Measurements from ENCODE around the gene DMRTC1B.
"Not testable (repeated sequence)": the region's sequence is repeated elsewhere in the genome, so short reads cannot be mapped to it uniquely, and the experiment has no call there.

Gene DMRTC1B

GRCh38 chrX:72776653-72777466 lies at the start of gene DMRTC1B:
DMRTC1B (plus strand) TSS chrX:72776890; CDS start chrX:72845136, 68,246 bp downstream.
- not testable (repeated sequence) for DNase-seq

DNA sequence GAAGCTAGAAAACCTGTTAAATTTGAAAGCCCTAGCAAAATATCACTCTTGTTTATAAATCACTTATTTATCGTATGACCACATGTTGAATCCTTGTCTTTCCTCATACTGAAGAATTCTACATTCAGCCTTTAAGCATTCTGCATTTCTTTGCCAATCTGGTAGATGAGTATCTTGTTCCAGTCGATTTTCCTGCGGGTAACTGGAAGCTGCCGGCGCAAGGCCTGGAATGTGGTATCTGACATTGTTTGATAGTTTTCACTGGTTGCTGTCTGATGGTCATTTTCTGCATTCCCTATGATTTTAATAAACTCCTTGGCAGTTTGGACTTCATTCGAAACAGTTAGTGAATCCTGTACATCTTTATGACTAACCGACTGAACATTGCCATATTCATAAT lies 48.8 kb upstream of the DMRTC1B start:
- no peak for DNase-seq

- not testable (repeated sequence) for DNase-seq
Measured at GRCh38 chrX:72733636-72734035, 43.1 kb upstream of the DMRTC1B start.

DNA sequence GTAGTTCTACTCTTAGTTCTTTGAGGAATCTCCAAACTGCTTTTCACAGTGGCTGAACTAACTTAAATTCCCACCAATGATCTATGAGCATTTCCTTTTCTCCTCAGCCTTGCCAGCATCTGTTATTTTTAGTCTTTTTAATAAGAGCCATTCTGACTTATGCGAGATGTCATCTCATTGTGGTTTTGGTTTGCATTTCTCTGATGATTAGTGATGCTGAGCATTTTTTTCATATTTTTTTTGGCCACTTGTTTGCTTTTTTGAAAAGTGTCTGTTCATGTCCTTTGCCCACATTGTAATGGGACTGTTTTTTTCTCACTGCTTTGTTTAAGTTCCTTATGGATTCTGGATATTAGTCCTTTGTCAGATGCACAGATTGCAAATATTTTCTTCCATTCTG lies 41.1 kb upstream of the DMRTC1B start:
- DNase-seq, result peak; percentile 51

- not testable (repeated sequence) for DNase-seq
Measured at GRCh38 chrX:72745546-72745945, 31.1 kb upstream of the DMRTC1B start.

DNA sequence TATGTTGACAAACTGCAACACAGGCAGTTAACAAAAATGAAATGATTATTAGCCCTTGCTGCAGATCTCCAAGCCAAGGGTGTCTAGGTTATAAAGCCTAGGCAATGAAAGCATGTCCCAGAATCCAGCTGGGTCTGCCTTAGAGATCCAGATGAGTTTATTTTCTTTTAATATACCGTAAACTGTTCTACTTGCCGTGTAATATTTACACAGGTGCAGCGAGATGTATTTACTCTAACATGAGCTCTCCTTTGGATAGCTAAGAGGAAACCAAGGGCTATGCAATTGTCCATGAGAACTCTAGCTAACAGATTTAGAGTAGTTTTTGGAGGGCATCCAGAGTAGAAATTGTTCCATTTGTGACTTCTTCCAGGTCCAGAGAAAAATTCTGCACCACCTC lies 28.1 kb upstream of the DMRTC1B start:
- not testable (repeated sequence) for DNase-seq

- DNase-seq, result not testable (repeated sequence)
Measured at GRCh38 chrX:72760454-72760853, 16.2 kb upstream of the DMRTC1B start.

DNA sequence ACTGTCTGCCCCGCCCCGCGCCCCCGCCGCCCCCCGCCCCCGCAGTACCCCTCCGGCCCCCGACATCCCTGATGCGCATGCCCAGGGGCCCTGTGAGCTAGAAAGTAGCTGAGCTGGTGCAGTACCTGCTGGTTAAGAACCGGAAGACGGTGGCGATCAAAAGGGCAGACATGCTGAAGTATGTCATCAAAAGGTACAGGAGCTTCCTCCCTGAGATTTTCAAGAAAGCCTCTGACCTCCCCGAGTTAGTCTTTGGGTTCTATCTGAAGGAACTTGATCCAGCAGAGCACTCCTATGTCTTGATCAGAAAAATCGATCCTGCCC lies 739 bp downstream of the DMRTC1B start:
- not testable (repeated sequence) for DNase-seq

DNA sequence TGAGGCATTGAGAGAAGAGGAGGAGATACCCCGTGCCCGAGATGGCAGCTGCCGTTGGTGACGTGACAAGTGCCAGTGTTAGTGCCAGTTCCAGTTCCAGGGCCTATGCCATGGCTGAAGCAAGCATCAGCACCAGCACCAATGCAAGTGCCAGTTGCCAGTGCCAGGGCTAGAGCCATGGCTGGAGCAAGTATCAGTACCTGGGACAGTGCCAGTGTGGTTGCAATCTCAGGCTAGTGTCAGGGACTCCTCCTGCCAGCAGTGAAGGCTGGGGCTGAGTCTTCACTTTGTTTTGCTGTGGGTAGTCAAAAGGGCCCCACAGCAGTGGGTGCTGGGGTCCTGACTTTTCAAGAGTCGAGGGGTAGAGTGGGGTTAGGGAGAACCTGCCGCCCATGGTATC lies 1.5 kb downstream of the DMRTC1B start:
- DNase-seq, result not testable (repeated sequence)

- not testable (repeated sequence) for DNase-seq
Measured at GRCh38 chrX:72782560-72782959, 5.9 kb downstream of the DMRTC1B start, which contains the start of gene FAM236B. FAM236B (minus strand) TSS chrX:72782660; CDS start chrX:72782560, 100 bp downstream.

DNA sequence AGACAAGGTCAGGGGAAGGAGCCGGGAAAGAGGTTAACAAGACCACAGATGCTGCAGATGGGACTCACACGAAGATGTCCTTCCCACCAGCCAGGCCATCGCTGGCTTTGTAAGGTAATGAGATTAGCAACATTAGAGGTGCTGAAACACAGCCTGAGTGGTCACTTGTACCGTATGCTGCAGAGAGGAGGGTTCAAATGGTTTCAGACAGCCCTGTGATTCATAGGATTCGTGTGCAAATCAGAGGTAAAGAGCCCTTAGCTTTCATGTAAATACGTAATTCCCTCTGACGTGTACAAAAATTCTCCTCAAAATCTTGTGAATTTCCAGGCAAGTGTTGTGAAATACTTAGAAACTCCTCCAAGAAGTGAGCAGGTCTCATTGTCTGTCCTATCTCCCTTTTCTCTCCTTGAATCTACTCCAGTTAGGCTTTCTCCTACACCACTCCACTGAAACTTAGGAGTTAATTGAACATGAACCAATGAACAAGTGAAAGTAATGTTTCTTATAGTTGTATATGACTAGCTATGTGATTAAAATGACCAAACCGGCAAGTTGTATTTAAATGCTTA lies 6.8 kb downstream of the DMRTC1B start:
- not testable (repeated sequence) for DNase-seq

DNA sequence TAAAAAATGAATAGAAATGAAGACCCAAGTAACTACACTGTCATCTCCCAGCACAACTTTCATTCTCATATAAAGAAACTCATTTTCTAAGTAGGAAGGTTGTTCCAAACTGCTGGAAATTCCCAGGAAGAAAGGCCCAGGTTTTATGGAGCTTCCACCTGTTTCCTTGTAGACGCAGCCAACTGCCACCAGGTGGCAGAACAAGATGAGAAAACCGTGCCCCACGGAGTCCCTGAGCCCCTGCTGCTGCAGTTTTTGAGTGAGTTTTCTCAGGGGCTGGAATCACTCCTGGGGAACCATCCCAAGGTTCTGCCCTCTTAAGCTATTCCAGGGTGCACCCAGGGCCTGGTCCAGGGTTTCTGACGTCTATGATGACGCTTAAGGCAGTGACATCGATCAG lies 7.3 kb downstream of the DMRTC1B start:
- DNase-seq, result not testable (repeated sequence)

GRCh38 chrX:72788142-72788541 lies 11.5 kb downstream of the DMRTC1B start:
- DNase-seq, result not testable (repeated sequence)

GRCh38 chrX:72790390-72790789 lies 13.7 kb downstream of the DMRTC1B start:
- DNase-seq, result not testable (repeated sequence)

- DNase-seq, result not testable (repeated sequence)
Measured at GRCh38 chrX:72808110-72808509, 31.4 kb downstream of the DMRTC1B start, which contains the start of gene FAM236D. FAM236D (minus strand) TSS chrX:72808210; CDS start chrX:72808110, 100 bp downstream.

GRCh38 chrX:72830701-72831100 lies 54.0 kb downstream of the DMRTC1B start:
- not testable (repeated sequence) for DNase-seq

- DNase-seq, result not testable (repeated sequence)
Measured at GRCh38 chrX:72837532-72837931, 60.8 kb downstream of the DMRTC1B start.

DNA sequence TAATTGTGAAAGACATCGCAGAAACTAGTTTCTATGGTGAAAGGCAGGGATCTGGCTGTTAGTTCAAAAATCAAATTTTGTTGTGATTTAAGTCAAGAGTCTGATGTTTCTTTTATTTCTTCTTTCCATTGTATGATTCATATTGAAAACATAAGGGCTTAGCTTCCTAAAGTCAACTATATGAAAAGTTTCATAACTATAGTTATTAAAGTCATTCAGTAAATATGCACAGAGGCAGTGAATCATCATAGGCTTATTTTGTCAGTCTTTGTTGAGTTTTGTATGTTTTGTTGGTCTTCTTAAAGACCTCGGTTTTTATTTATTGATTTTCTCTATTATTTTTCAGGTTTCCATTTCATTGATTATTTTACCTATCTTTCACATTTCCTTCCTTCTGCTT lies 106.2 kb downstream of the DMRTC1B start:
- not testable (repeated sequence) for DNase-seq

DNA sequence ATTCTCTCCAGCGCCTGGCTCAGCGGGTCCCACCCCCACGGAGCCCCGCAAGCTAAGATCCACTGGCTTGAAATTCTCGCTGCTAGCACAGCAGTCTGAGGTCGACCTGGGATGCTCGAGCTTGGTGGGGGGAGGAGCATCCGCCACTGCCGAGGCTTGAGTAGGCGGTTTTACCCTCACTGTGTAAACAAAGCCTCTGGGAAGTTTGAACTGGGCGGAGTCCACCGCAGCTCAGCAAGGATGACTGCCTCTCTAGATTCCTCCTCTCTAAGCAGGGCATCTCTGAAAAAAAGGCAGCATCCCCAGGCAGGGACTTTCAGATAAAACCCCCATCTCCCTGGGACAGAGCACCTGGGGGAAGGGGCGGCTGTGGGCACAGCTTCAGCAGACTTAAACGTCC lies 113.0 kb downstream of the DMRTC1B start:
- DNase-seq, result not testable (repeated sequence)

All from fibroblast of skin of right biceps (primary cell).